Activated T-cell treated with anti-CD3 and anti-CD28 coated beads for 48 hours (primary cell): ENCODE data around the gene UVRAG.
"Not testable (repeated sequence)": the region's sequence is repeated elsewhere in the genome, so short reads cannot be mapped to it uniquely, and the experiment has no call there.

Experiments
- DNase-seq: peaks from one replicate; pipeline ENCODE4 v3.0.0-alpha.2; 2020; ENCODE audit warnings: low read depth

Gene UVRAG

GRCh38 chr11:75968021-75968625 is 153.1 kb downstream of the UVRAG start:
- DNase-seq, result no peak

DNA sequence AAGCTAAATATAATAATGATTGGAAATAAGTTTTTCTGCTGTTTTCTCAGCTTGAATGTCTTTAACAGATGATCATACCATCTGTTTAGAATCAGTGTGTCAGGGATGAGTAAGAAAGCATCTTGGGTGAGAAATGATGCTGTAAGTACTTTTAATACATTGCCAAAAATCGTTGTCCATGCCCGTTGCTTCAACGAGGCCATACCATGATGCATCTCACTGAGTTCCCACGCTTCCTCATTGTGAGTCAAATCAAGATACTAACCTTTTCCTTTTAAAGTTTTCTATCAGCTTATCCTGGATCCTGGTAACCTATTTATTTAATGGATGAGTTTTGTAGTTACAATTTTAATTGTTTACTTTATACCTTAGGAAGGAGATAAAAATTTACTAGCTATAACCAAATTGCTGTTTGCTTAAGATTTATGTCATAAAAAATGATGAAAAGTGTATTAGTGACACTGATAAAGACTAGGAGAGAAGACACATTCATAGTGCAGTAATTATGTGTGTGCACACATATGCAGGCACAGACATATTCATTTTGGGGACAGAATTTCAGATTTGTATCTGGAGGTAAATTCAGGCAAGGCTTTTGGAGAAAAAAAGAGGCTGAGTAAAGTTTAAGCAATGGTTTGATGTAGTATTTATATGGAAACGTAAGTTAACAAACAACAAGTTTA is 154.8 kb downstream of the UVRAG start:
- no peak for DNase-seq

DNA sequence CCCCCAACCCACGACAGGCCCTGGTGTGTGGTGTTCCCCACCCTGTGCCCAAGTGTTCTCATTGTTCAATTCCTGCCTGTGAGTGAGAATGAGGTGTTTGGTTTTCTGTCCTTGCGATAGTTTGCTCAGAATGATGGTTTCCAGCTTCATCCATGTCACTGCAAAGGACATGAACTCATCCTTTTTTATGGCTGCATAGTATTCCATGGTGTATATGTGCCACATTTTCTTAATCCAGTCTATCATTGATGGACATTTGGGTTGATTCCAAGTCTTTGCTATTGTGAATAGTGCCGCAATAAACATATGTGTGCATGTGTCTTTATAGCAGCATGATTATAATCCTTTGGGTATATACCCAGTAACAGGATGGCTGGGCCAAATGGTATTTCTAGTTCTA is 158.7 kb downstream of the UVRAG start:
- DNase-seq, result not testable (repeated sequence)

DNA sequence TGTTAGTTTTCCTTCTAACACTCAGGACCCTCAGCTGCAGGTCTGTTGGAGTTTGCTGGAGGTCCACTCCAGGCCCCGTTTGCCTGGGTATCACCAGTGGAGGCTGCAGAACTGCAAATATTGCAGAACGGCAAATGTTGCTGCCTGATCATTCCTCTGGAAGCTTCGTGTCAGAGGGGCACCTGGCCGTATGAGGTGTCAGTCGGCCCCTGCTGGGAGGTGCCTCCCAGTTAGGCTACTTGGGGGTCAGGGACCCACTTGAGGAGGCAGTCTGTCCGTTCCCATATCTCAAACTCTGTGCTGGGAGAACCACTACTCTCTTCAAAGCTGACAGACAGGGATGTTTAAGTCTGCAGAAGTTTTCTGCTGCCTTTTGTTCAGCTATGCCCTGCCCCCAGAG is 164.1 kb downstream of the UVRAG start:
- DNase-seq, result not testable (repeated sequence)

DNA sequence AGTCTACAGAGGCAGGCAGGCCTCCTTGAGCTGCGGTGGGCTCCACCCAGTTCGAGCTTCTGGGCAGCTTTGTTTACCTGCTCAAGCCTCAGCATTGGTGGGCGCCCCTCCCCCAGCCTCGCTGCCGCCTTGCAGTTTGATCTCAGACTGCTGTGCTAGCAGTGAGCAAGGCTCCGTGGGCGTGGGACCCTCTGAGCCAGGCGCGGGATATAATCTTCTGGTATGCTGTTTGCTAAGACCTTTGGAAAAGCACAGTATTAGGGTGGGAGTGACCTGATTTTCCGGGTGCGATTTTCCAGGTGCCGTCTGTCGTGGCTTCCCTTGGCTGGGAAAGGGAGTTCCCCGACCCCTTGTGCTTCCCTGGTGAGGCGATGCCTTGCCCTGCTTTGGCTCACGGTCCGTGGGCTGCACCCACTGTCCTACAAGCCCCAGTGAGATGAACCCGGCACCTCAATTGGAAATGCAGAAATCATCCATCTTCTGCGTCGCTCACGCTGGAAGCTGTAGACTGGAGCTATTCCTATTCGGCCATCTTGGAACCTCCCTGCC is 164.5 kb downstream of the UVRAG start:
- DNase-seq, result not testable (repeated sequence)

- DNase-seq, result no peak
Observed at GRCh38 chr11:75980031-75980430, 165.0 kb downstream of the UVRAG start.

DNA sequence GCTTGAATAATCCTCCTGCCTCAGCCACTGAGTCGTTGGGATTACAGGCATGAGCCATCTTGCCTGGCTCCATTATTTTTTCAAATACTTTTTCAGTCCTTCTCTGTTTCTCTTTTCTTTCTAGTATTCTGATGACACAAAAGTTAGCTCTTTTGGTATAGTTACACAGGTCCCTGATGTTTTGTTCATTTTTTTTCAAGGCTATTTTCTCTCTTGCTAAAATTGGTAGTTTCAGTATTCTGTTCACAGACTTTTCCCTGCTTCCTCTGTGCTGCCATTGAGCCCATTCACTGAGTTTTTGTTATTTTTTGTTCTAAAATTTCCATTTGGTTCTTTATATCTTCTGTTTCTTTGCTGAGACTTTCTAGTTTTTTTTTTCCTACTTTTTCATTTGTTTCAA is 166.5 kb downstream of the UVRAG start:
- no peak for DNase-seq

DNA sequence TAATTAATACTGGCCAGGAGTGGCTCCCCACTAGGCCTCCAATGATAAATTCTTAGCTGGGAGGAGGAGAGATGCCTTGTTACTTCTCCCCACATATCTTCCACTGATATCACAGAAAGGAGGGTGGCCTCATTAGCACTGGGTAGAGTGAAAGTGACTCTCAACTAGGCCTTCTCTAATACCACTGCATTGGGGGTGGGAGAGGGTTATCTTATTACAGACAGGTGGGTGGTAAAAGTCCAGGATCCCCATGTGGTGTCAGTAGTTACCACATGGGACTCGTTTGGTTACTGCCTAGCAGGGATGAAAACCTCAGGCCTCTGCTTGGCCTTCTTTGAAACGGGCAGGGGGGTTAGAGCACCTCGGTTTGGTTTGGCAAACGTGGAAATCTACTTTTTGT is 167.3 kb downstream of the UVRAG start:
- no peak for DNase-seq

- DNase-seq, result no peak
Observed at GRCh38 chr11:75986966-75987365, 172.0 kb downstream of the UVRAG start.

- no peak for DNase-seq
Observed at GRCh38 chr11:75993126-75993525, 178.1 kb downstream of the UVRAG start.

GRCh38 chr11:75994616-75995015 is 179.6 kb downstream of the UVRAG start:
- DNase-seq, result no peak

DNA sequence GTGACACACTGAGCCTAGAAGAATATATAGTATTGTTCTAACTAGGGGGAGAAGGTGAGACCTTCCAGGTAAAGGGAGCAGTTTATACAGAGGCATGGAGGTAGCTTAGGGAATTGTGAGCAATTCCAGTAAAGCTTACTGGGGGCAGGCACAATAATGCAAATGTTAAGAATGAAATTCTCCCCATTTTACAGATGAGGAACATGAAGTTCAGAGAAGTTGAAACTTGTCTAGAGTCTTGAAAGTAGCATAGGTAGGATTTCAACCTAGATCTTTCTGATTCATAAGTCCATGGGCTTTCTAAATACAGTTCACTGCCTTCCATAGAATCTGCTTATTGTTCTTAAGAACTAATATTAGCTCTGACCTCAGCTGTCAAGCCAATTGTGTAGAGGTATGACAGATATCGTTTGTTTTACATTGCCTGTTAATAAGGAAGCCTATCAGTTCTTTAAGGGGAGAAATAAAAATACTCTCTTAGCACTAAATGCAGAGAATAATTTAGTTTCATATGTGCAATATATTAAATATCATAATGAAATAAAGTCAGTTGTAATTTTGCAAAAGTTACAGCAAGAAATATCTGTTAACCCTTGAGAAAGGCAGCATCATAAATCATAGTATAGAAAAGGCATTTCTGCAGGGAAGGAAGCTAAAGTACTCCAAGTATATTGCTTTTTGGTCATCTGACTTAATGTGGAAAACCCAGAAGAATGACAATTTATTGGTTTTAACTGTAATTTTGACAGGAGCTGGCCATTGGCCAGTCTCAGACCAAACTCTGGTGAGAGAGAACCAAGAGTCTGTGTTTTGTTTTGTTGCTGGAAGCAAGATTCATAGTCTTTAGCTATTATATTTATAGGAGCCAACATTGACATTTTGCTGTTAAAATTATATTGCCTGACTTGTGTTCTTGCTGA is 181.8 kb downstream of the UVRAG start:
- no peak for DNase-seq

- no peak for DNase-seq
Observed at GRCh38 chr11:76004400-76004799, 189.4 kb downstream of the UVRAG start.

- DNase-seq, result no peak
Observed at GRCh38 chr11:76005756-76006155, 190.7 kb downstream of the UVRAG start.

GRCh38 chr11:76007166-76007565 is 192.2 kb downstream of the UVRAG start:
- DNase-seq, result no peak

- no peak for DNase-seq
Observed at GRCh38 chr11:76008474-76008873, 193.5 kb downstream of the UVRAG start.

- no peak for DNase-seq
Observed at GRCh38 chr11:76010051-76010450, 195.0 kb downstream of the UVRAG start.

DNA sequence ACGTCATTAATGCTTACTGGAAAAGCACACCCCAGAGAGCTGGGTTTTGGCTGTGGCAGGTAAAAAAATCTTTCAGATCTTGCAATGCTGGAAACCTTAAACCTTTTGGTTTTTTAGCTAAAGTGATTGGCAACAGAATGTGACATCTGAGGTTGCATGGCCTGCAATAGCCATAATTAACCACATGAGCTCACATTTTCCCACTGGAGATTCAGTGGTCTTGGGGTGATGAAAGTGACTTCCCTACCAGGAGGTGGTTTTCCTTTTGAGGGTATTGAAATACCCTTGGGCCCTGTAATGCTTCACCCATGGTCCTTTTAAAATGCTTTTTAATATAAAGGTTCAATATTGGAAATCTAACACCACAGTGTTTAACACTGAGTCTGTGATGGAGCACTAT is 198.5 kb downstream of the UVRAG start:
- no peak for DNase-seq

GRCh38 chr11:76023236-76024068 is 208.4 kb downstream of the UVRAG start:
- DNase-seq, result no peak

- DNase-seq, result no peak
Observed at GRCh38 chr11:76025068-76025467, 210.1 kb downstream of the UVRAG start.

GRCh38 chr11:76025817-76026216 is 210.8 kb downstream of the UVRAG start:
- DNase-seq, result no peak

DNA sequence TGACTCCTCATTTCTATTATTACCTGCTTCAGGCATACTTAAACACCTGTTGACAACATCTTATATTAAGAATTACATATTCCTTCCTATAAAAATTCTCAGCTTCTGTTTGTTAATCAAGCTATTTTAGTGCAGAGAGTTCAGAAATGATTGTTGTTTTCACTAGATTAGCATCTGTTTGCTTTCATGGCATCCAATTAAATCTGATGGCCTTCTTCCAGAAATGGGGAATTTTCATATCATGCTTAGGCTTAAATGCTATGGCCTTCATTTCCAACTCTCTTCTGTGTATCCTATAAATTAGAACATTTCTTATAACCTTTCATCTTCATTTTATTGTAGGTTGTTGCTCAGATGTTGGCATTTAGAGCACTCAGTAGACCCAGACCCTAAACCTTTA is 211.3 kb downstream of the UVRAG start:
- DNase-seq, result no peak
